ENCODE measurements around the gene SPRN.
"Not testable (repeated sequence)": the region's sequence is repeated elsewhere in the genome, so short reads cannot be mapped to it uniquely, and the experiment has no call there.

SPRN gene

GRCh38 chr10:133384071-133384470 lies 40.4 kb downstream of the SPRN start:
- ATAC-seq = no peak

GRCh38 chr10:133383551-133383950 lies 40.9 kb downstream of the SPRN start:
- ATAC-seq = no peak

DNA sequence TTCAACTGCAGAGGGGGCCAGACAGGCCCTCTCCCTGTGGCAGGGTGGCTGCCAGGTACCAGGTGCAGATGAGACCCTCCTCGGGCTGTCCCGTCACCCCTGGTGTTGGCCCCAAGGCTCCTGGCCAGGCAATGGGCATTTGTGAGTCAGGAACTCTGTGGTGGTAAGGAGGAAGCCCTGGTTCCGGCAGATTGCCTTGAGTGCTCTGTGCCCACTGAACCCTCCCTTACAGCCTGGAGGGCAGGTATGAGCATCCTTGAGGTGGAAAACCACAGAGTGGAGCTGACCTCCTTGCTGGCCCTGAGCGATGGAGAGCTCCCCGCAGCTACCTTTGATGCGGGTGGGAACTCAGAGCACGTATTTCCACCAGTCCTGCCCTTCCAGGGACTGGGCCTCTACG lies 43.4 kb downstream of the SPRN start:
- no peak for ATAC-seq

GRCh38 chr10:133379801-133380666 lies 44.4 kb downstream of the SPRN start:
- ATAC-seq = no peak

DNA sequence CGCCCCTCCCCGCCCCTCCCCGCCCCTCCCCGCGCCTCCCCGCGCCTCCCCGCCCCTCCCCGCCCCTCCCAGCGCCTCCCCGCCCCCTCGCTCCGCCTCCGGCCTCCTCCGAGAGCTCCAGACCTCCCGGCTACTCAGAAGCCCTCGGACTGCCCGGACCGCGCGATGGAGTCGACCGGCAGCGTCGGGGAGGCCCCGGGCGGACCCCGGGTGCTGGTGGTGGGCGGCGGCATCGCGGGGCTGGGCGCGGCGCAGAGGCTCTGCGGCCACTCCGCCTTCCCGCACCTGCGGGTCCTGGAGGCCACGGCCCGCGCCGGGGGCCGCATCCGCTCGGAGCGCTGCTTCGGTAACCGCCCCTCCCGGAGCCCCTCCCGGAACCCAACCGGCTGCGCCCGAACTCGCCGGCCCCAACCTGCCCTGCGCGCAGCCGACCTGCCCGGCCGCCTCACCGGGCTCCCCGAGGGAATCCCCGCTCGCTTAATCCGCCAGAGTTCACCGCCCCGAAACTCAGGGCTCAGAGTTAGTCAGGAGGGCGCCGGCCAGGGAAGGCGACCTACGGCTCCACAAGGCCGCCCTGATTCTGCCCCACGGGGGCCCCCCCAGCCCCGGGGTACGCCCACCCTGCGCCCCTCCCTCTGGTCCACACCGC lies 45.1 kb downstream of the SPRN start, which contains the start of gene PAOX:
Gene PAOX (plus strand): TSS at position 111 of the 649 bp plus-strand sequence. CDS start 55 bp downstream, at position 166.
- ATAC-seq = peak; percentile 80

DNA sequence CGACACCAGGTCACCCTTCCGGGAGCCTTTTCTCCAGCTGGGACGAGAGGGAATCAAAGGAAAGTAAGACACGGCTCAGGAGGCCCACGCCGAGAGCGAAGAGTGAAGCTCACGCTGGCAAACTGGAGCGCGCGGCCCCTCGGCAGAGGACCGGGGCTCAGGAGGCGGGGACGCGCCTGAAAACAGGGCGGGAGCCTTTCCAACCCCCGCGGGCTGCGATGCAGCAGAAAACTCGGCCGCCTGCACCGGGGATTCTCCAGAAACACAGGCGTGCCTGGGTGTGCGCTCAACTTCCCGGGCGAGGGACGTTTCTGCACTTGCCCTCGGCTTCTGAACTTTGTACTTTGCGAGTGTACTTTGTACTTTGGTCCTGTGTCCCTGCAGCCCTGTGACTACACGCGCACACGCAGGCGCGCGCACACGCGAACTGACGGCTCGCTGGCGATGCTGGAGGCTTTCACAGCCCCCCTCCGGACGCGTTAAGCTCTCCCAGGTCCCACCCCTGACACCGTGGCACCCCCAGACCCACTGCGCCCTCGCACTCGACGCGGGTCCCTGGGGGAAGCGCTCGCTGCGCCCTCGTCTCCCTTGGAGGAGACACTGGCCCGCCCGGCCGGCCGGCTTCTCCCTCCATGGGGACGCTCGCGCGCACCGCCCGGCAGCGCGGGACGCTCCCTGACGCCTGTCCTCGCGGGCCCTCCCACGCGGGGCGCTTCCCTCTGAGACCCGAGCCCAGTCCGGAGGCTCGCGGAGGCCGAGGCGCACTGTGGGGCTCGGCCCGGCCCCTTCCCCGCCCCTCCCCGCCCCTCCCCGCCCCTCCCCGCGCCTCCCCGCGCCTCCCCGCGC lies 46.0 kb downstream of the SPRN start:
- ATAC-seq = peak; percentile 52

GRCh38 chr10:133377818-133378250 lies 46.6 kb downstream of the SPRN start:
- ATAC-seq = no peak

DNA sequence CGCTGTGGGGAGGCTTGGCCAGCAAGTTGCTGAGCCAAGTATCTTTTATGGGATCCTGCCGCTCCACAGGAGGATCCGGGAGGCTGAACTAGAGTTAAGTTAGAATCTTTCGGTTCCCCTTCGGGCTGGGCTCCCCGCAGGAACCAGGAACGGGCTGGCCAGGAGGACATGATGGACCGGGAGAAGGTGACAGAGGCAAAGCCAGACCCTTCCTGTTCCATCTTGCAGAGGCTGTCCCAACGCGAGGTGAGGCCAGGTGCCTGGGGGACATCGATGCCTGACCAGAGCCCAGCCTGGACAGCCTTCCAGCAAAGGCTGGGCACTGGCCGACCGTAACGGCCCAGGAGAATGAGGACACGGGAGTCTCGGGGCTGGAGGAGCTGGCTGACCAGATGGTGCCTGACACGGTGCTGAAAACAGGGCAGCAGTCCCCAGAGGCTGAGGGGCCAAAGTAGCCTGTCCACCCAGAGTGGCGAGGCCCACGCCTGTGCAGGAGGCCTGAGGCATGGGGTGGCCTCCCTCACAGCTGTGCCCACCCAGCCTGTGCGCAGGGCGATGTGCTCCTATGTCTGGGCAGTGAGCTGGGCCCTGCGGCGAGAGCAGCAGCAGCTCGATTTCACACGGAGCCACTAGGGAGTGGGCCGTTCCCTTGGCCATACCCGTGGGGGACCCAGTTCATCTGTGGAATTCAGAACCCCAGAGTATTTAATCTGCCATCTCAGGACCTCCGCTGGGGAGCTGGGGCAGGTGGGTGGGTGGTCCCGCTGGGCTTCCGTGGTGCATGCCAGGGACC lies 47.2 kb downstream of the SPRN start:
- ATAC-seq = no peak

DNA sequence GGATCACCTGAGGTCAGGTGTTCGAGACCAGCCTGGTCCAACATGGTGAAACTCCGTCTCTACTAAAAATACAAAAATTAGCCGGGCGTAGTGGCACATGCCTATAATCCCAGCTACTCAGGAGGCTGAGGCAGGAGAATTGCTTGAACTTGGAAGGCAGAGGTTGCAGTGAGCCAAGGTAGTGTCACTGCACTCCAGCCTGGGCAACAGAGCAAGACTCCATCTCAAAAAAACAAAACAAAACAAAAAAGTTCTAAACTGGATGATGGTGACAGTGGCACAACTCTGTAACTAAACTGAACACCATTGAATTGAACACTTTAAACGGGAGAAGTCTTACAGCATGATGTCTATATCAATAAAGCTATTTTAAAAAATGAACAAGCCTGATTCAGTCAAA lies 48.2 kb downstream of the SPRN start:
- not testable (repeated sequence) for ATAC-seq

GRCh38 chr10:133375357-133376115 lies 48.9 kb downstream of the SPRN start:
- ATAC-seq = no peak

DNA sequence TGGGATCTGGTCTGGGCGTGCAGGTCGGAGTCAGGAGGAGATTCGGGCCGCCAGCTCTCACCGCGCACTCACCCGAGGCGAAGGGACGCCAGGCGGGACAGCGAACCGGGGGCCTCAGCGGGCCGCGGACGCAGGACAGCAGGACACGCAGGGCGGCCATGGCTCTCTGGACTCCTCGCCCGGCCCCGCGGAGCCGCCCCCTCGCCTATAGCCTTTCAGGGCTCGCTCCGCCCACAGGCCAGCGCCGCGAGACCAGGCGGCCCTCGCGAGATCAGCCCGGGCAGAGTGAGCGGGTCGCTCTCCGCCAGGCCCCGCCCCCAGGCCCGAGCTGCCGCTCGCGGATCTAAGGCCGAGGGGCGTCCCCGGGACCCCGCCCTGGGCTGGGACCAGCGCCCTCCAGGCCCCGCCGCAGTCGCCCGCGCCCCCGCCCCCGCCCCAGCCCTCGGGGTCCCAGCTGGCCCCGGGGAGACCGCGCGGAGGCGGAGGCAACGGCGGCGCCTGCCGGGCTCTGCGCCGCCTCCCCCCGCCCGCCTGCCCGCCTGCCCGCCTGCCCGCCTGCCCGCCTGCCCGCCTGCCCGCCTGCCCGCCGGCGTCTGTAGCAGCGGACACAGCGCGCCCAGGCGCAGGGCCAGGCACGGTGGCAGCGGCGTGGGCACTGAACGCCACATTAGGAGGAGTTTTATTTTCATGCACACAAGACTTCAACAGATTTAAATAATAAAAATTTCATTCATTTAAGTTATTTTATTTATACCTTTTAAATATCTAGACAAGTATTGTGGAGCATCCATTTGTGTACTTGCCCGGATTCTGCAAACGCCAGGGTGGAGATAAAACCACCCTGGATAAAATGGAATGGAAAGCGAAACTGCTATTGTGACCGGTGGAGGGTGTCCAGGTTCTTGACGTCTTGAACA lies 51.0 kb downstream of the SPRN start, which contains the start of gene ECHS1:
Gene ECHS1 (minus strand): TSS at position 181 of the 917 bp plus-strand sequence. CDS start 21 bp downstream, at position 160.
- ATAC-seq = peak; percentile 99 to 100

GRCh38 chr10:133372507-133372906 lies 51.9 kb downstream of the SPRN start:
- ATAC-seq = no peak

Data from activated CD4-positive, CD25-positive, alpha-beta regulatory T cell treated with anti-CD3 and anti-CD28 coated beads, Interleukin-2, amount 50 U/mL, for 24 hours (primary cell).